ENCODE data around the gene NOS3. TPM values are rescaled to one million over a fixed set of nuclear protein-coding genes. Genes with fewer than 3 reads are reported as not detected.
A peak's percentile ranks its signal among the peaks of the same experiment; 100 is the strongest.

Gene NOS3
- total RNA-seq, 1 experiment from 2014 or later: 41.6 TPM

DNA sequence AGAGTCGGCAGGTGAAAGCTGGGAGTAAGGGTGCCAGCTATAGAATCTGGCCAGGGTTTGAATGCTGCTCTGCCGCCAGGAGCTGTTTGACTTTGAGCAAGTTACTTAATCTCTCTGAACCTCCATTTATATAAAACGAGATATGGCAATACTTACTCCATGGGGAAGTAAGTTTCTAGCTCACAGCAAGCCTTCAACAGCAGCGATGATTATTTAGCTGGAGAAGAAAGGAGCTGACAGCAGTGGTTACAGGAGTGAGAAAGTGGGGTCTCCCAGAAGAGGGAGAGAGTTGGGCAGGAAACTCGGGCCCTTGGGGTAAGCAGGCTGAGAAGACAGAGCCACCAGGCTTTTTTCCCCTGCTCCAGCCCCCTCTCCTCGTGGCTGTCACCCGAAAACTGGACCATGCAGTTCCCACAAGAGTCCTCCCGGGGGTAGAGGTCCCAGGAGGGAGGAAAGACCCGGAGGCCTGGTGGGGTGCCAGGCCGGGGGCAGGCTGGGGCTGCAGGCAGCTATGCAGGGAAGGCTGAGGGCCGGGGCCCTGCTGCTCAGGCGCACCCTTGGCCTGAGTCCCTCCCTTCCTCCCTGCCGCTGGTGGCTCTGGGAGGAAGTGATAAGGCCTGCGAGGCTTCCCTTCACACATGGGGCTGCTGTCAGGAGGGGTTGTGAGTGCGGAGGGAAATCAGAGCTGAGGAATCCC is 3.5 kb downstream of the NOS3 start:
- in situ Hi-C loops (cut with HindIII; ENCODE audit: low sequenced_read_pairs): no loop called here
- DNase-seq (ENCODE audit: low spot score): no peak

DNA sequence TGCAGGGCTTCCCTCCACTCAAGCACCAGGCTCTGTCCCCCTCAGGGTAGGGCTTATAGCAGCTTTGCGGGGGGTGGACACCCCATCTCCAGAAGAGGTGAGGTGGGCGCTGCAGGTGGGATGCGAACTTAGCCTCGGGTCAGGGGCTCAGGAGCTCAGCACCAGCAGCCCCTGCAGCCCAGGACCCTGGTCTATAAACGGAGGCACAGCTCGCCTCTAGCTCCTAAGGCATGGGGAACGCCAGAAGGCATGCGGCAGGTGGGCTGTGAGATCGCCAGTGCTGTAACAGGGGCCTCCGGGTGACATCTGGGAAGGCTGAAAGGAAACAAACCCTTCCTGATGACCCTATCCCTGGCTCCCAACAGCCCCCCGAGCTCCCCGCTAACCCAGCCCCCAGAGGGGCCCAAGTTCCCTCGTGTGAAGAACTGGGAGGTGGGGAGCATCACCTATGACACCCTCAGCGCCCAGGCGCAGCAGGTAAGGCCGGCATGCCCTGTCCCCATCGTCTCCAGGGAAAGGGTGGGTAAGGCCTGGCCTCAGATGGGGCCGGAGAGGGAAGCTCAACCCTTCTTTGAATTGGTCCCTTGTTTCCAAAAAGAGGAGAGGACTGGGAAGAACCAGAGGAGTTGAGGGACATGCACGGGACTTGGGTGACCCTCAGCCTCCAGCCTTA is 4.2 kb downstream of the NOS3 start:
- in situ Hi-C loops (cut with HindIII; ENCODE audit: low sequenced_read_pairs): no loop called here
- DNase-seq (ENCODE audit: low spot score): no peak

DNA sequence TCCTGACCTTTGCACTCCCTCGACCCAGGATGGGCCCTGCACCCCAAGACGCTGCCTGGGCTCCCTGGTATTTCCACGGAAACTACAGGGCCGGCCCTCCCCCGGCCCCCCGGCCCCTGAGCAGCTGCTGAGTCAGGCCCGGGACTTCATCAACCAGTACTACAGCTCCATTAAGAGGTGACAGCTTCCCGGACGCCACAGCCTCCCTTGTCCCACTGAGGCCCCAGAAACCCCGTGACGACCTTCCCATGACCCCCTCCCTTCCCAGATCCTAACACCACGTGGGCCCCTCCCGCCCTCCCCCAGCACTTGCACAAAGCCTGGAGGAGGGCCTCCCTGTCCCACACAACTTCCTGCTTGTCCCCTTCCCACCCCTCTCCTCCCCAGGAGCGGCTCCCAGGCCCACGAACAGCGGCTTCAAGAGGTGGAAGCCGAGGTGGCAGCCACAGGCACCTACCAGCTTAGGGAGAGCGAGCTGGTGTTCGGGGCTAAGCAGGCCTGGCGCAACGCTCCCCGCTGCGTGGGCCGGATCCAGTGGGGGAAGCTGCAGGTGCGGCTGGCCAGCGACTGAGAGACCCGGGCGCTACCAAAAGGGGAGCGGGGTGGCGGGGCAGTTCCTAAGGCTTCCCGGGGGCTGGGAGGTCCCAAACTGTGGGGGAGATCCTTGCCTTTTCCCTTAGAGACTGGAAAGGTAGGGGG is 5.7 kb downstream of the NOS3 start:
- in situ Hi-C loops (cut with HindIII; ENCODE audit: low sequenced_read_pairs): no loop called here

DNA sequence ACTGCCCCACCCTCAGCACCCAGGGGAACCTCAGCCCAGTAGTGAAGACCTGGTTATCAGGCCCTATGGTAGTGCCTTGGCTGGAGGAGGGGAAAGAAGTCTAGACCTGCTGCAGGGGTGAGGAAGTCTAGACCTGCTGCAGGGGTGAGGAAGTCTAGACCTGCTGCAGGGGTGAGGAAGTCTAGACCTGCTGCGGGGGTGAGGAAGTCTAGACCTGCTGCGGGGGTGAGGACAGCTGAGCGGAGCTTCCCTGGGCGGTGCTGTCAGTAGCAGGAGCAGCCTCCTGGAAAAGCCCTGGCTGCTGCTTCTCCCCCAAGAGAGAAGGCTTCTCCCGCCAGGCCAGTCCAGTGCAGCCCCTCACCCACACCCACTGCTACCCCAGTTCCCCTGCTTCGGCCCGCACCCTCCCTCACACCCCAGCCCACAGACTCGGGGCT is 6.3 kb downstream of the NOS3 start:
- in situ Hi-C loops (cut with HindIII; ENCODE audit: low sequenced_read_pairs): no loop called here
- no peak for DNase-seq (ENCODE audit: low spot score)

More for the DNA sequence above, 5.7 kb downstream of the NOS3 start:
- DNase-seq (ENCODE audit: low spot score): no peak

DNA sequence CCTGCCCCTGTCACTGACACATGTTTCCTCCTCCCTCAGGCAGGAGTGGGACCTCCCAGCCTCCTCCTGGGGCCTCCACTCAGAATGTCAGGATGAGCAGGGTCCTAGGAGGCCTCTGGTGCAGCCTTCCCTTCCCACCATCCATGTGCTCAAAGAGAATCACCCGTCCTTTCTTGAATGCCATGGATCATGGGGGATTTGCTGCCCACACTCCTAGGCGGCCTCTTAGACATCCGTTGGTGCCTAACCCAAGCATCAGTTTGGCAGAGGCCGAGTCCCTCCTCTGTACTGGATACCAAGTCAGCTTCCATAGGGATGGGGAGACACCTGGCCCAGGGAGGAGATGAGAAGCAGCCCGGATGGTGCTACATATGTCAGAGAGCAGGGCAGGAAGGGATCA is 7.0 kb downstream of the NOS3 start:
- in situ Hi-C loops (cut with HindIII; ENCODE audit: low sequenced_read_pairs): no loop called here

DNA sequence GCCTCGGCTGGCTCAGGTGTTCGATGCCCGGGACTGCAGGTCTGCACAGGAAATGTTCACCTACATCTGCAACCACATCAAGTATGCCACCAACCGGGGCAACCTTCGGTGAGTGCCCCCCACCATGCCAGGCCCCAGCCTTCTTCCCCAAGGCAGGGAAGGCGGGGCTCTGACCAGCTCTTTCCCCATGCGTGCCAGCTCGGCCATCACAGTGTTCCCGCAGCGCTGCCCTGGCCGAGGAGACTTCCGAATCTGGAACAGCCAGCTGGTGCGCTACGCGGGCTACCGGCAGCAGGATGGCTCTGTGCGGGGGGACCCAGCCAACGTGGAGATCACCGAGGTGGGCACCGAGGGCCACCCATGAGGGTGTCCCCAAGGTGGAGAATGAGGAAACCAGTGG is 7.5 kb downstream of the NOS3 start:
- in situ Hi-C loops (cut with HindIII; ENCODE audit: low sequenced_read_pairs): no loop called here
- DNase-seq (ENCODE audit: low spot score): no peak

More for the DNA sequence above, 7.0 kb downstream of the NOS3 start:
- no peak for DNase-seq (ENCODE audit: low spot score)

DNA sequence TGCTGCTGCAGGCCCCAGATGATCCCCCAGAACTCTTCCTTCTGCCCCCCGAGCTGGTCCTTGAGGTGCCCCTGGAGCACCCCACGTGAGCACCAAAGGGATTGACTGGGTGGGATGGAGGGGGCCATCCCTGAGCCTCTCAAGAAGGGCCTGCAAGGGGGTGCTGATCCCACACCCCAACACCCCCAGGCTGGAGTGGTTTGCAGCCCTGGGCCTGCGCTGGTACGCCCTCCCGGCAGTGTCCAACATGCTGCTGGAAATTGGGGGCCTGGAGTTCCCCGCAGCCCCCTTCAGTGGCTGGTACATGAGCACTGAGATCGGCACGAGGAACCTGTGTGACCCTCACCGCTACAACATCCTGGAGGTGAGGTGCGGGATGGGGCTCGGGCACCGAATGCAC is 8.2 kb downstream of the NOS3 start:
- no peak for DNase-seq (ENCODE audit: low spot score)
- in situ Hi-C loops (cut with HindIII; ENCODE audit: low sequenced_read_pairs): no loop called here

DNA sequence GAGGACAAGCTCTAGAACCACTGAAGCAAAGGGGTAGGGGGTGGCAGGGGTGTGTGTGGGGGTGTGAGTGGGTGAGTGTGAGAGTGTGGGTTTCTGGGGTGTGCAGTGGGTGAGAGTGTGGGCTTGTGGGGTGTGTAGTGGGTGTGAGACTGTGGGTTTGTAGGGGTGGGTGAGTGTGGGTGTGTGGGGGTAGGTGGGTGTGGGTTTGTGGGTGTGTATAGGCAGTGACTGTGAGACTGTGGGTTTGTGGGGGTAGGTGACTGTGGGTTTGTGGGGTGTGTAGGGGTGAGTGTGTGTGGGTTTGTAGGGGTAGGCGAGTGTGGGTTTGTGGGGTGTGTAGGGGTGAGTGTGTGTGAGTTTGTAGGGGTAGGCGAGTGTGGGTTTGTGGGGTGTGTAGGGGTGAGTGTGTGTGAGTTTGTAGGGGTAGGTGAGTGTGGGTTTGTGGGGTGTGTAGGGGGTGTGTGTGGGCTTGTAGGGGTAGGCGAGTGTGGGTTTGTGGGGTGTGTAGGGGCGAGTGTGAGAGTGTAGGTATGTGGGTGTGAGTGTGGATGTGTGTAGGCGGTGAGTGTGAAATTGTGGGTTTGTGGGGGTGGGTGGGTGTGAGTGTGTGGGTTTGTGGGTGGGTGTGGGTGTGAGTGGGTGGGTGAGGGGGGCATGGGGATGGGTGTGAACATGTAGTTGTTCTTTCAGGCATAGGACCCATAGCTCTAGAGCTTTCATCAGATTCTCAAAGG is 8.8 kb downstream of the NOS3 start:
- in situ Hi-C loops (cut with HindIII; ENCODE audit: low sequenced_read_pairs): no loop called here

DNA sequence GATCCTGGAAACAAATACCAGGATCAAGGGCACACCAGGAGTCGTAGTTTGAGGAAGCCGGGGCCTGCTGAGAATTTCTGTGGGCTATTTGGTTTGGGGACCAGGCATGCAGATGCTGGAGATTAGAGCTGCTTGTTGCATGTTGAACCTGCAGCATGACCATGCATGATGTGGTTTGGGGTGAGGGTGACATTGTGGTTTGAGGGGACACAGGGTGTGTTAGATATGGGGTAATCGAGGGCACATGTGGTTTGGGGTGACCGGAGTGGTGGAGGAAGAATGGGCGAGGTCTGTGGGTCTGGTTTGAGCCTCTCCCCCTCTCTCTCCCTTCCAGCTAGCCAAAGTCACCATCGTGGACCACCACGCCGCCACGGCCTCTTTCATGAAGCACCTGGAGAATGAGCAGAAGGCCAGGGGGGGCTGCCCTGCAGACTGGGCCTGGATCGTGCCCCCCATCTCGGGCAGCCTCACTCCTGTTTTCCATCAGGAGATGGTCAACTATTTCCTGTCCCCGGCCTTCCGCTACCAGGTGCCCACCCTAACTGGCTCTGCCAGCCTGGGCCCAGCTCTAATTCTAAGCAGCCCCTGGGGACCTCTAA is 10.2 kb downstream of the NOS3 start:
- in situ Hi-C loops (cut with HindIII; ENCODE audit: low sequenced_read_pairs): no loop called here
- DNase-seq (ENCODE audit: low spot score): no peak

More for the DNA sequence above, 8.8 kb downstream of the NOS3 start:
- no peak for DNase-seq (ENCODE audit: low spot score)

DNA sequence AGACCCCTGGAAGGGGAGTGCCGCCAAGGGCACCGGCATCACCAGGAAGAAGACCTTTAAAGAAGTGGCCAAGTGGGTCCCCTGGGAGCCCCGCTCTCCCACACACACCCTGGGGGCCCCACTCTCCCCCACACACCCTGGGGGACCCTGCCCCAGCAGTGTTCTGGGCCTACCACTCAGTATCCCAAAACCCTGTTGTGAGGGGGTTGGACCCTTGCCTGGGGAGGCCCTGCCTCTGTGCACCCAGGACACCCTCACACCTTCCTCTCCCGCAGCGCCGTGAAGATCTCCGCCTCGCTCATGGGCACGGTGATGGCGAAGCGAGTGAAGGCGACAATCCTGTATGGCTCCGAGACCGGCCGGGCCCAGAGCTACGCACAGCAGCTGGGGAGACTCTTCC is 10.7 kb downstream of the NOS3 start:
- in situ Hi-C loops (cut with HindIII; ENCODE audit: low sequenced_read_pairs): no loop called here
- DNase-seq (ENCODE audit: low spot score): no peak

DNA sequence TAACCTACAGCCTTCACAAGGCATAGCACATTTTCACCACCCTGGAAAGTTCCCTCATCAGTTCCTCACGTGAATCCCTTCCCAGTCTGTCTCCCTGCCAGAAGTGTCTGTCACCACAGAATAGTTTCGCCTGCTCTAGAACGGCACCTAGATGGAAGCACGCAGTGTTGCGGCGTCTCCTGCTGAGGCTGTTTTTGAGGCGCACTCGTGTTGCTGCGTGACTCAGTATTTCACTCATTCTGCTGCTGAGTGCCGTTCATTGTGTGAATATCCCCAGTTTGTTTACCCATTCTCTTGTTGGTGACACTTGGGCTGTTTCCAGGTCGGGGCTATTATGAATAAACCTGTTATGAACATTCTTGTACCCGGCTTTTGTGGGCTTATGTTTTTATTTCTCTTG is 12.8 kb downstream of the NOS3 start:
- in situ Hi-C loops (cut with HindIII; ENCODE audit: low sequenced_read_pairs): no loop called here
- no peak for DNase-seq (ENCODE audit: low spot score)

DNA sequence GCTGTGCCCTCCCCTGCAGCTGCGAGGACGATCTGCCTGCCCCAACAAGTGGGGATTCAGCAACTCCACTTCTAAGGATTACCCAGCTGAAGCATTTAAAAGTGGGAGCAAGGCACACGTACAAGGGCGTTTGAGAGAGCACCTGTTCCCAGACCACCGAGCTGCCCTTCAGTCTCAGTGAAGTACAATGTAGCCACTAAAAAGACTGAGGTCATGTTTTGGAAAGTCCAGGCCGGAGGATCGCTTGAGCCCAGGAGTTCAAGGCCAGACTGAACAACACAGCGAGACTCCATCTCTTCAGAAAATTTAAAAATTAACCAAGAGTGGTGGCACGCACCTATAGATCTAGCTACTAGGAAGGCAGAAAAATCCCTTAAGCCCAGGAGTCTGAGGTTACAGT is 14.7 kb downstream of the NOS3 start:
- no peak for DNase-seq (ENCODE audit: low spot score)
- in situ Hi-C loops (cut with HindIII; ENCODE audit: low sequenced_read_pairs): no loop called here

DNA sequence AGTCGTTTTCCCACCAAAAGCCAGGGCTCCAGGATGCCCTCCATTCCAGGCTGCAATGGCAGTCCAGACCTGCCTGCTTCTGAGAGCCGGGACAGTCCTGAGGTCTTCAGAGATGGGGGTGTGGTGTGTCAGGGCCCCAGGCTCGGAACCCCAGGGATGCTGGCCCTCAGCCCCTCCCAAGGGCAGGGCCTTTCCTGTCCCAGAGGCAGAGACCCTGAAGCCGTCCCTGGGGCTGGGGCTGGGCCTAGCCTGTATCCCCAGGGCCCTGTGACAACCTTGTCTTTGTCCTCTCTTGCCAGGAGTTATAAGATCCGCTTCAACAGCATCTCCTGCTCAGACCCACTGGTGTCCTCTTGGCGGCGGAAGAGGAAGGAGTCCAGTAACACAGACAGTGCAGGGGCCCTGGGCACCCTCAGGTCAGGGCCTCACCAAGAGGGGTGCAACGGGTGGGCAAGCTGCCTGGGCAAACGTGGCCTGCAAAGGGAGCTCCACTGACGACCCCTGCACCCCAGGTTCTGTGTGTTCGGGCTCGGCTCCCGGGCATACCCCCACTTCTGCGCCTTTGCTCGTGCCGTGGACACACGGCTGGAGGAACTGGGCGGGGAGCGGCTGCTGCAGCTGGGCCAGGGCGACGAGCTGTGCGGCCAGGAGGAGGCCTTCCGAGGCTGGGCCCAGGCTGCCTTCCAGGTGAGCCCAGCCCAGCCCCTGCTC is 15.9 kb downstream of the NOS3 start:
- no peak for DNase-seq (ENCODE audit: low spot score)
- in situ Hi-C loops (cut with HindIII; ENCODE audit: low sequenced_read_pairs): no loop called here

DNA sequence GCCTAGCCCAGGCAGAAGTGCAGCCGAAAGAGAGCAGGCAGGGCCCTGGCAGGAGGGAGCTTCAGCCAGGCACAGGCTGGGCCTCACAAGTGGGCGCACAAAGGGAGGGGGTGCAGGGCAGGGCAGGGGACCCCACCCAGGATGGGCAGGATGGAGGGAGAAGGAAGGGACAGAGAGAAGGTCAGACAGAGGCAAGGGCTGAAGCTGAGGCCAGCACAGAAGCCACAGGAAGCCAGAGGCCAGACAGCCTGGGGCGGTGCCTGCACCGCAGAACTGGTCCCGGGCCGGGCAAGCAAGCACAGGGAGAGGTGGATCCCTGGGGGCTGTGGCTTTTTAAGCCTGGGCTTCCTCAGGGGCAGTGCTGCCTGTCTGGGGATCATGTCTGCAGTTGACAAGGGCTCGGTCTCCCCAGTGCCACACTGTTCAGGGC is 16.7 kb downstream of the NOS3 start:
- no peak for DNase-seq (ENCODE audit: low spot score)
- in situ Hi-C loops (cut with HindIII; ENCODE audit: low sequenced_read_pairs): no loop called here

DNA sequence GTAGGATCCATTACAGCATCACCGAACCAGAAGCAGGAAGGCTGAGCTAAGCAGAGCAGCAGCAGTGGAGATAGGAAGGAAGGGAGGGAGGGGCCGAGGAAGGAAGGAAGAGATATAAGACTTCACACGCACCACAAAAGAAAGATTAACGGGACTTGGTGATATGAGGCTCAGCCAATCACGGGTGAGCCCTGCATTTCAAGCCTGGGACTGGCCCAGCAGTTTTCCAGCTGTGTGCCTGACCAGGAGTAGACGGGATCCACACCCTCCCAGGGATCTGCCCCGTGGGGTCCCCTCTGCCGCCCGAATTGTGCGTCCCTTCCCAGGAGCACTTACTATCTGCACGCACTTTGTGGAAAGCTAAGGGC is 17.3 kb downstream of the NOS3 start:
- in situ Hi-C loops (cut with HindIII; ENCODE audit: low sequenced_read_pairs): no loop called here
- DNase-seq (ENCODE audit: low spot score): no peak

DNA sequence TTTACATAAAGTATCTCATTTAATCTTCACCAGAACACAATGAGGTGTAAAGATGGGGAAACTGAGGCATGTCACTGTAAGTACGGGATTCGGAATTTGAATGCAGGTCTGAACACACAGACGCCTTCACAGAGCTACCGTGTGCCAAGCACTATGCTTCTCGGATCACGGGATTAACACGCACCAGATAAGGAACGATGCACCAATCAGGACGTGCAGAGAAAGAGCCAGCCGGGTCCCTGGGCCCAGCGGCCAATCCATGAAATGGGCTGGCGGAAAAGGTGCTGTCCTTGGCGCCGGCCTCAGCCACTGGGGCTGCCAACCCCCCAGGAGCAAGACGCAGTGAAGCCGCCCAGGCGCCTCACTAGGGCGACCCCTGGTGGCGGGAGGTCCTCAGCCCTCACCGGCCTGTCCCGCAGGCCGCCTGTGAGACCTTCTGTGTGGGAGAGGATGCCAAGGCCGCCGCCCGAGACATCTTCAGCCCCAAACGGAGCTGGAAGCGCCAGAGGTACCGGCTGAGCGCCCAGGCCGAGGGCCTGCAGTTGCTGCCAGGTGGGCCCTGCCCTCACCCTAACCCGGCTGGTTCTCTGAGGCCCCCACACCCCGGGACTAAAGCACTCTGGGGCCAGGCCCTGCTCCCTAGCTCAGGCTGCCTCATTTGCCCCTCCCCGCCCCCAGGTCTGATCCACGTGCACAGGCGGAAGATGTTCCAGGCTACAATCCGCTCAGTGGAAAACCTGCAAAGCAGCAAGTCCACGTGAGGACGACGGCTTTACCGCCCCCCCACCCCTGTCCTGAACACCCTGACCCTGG is 17.9 kb downstream of the NOS3 start:
- in situ Hi-C loops (cut with HindIII; ENCODE audit: low sequenced_read_pairs): no loop called here
- DNase-seq (ENCODE audit: low spot score): peak; percentile 38

DNA sequence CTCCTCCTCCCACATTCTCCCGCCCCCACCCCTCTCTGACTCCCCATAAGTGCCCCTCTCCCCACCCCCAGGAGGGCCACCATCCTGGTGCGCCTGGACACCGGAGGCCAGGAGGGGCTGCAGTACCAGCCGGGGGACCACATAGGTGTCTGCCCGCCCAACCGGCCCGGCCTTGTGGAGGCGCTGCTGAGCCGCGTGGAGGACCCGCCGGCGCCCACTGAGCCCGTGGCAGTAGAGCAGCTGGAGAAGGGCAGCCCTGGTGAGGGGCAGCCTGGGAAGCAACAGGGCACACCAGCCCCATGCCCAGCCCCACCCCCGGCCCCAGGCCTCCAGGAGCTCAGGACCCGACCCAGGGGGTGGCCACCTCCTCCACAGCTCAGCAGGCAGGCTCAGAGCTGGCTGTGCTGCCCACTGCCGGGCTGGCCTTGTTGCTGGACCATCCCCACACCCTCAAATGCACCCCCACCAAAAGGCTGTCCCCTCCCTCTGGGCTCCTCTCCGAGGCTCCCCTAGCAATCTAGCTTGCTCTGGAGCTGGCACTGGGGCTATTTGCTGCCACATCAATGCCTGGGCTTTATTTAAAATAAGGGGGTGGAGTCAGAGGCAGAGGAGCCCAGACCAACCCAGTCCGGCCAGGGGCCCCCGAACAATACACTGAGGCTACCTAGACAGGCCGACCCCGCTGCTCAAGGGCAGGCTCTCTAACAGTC is 18.7 kb downstream of the NOS3 start:
- DNase-seq (ENCODE audit: low spot score): peak; percentile 30

DNA sequence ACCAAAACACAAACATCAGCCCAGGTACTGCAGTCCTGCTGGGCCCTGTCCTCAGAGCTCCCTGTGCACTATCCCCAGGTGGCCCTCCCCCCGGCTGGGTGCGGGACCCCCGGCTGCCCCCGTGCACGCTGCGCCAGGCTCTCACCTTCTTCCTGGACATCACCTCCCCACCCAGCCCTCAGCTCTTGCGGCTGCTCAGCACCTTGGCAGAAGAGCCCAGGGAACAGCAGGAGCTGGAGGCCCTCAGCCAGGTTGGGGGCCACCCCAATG is 19.2 kb downstream of the NOS3 start:
- in situ Hi-C loops (cut with HindIII; ENCODE audit: low sequenced_read_pairs): no loop called here
- DNase-seq (ENCODE audit: low spot score): no peak

More for the DNA sequence above, 18.7 kb downstream of the NOS3 start:
- in situ Hi-C loops (cut with HindIII; ENCODE audit: low sequenced_read_pairs): no loop called here
